T-helper 22 cell (primary cell): Measurements from ENCODE around the gene TRAF3IP1.
"Not testable (repeated sequence)": the region's sequence is repeated elsewhere in the genome, so short reads cannot be mapped to it uniquely, and the experiment has no call there.

Source experiments
- DNase-seq: peaks from one replicate; pipeline ENCODE4 v3.0.0-alpha.2; 2020; ENCODE audit warnings: low read depth

The TRAF3IP1 gene

DNA sequence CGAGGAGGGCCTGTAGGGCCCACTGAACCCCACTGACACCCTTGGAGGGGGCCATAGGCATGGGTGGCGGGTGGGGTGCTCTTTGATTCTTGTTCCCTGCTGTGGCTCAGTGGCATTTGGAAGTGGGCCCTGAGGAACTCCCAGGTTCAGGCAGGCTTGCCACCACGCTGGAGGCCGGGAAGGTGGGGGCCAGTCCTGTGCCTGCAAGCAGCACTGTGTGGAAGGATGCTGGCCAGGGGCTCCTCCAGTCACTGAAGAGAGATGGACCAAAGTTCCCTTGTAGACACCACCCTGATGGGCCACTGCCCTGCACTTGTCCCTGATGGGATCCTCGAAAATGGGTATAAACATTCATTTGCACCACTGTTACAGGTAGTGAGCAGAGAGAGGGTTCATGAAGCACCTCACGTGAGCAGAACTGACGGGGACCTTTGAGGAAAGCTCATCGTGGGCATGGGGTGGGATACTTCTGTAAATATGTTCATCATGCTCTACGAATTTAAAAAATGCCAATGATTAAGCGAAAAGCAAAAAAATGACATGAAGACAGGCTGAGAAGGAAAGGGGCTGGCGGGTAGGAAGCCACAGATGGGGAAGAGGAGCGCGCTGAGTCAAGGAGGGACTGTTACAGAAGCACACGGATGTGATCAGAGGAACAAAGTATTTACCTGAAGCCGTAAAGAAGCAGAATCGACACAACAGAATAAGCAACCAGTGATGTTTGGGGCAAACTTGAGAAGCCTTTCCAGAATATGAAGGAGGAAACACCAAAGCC, 61.2 kb downstream of the TRAF3IP1 start:
- no peak for DNase-seq

DNA sequence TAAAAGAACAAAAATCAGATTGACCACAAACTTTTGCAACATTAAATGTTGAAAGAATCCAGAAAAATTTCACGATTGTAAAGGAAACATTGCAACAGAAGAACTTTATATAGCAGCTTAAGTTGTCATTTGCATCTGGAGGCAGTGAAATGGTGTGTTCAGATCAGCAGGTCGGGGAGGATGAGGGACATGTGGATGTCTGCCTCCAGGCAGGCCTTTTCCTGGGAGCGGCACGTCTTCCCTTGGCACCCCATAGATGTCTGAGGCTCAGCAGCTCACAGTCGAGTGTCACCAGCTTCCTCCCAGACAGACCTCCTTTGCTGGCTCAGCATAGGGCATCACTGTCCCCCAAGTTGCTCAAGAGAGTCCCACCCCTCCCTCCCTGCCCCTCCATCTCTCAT, 62.1 kb downstream of the TRAF3IP1 start:
- DNase-seq, result no peak

DNA sequence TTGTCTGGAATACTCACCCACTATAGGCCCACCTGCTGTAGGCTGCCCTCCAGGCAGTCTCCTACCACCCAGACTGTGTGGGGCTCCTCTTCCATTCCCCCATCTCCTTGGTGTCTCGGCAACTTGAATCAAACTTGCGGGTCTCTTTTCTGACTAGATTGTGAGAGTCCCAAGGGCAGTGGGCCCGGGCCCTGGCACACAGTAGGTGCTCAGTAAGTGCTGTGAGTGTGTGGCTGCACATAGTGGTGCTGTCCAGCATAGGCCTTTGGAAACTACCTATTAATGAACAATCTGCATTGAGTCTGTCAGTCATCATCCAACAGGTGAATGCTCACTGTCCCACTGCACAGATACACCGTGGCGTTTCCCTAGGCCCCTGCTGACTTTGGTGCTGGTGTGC, 62.8 kb downstream of the TRAF3IP1 start:
- no peak for DNase-seq

DNA sequence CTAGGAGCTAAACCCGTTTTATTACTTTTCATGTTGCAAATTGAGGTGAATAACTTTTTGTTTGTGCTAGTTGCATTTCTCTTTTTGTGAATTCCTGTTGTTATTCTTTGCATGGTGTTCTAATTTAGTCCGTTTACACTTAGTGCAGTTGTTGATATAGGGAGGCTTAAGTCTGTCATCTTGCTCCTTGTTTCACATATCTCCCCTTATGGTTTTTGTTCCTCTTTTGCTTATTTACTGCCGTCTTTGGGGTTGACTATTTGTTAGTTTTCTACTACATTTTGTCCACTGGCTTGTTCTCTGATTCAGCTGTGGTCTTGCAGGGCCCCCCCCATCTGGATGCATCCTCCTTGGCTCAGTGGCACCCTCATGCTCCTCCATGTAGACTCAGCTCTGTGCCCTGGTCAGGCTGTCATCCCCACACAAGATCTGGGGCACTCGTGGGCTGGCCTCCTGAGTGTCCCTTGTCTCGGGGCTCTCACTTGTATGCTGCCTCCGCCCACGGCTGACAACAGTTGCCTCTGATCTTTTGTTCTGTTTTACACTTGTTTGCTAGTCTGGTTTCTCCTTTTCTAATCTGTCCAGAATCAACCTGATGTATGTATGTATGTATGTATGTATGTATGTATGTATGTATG, 63.5 kb downstream of the TRAF3IP1 start:
- DNase-seq, result no peak

DNA sequence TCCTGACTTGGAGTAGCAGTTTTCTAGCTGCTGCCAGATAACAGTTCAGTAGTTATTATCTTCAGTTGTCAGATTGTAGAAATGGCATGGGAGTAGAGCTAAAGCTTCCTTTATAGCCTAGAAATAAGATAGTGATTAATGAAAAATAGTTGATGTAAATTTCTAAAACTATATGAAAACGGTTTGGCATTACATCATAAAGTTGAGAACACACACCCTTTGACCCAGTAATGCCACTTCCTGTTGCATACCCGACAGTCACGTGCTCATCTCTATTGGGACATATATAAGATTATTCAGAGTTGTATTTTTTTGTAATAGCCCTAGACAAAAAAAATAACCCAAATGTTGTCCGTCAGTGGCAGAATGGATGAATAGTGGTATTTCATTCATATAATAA, 67.0 kb downstream of the TRAF3IP1 start:
- no peak for DNase-seq

DNA sequence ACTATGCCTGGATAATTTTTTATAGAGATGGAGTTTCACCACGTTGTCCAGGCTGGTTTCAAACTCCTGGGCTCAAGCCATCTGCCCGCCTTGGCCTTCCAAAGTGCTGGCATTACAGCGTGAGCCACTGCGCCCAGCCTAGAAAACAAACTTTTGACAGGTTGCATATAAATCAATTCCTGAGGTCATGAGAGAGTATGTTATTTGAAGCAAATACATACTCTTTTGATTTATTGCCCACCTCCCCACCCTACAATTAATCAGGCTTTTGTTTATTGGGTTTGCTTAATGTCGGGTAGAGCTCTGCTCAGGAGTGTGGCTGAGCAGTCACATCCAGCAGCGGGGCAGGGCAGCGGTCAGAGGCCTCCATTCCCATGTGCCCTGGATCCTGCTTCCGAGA, 68.5 kb downstream of the TRAF3IP1 start:
- no peak for DNase-seq

DNA sequence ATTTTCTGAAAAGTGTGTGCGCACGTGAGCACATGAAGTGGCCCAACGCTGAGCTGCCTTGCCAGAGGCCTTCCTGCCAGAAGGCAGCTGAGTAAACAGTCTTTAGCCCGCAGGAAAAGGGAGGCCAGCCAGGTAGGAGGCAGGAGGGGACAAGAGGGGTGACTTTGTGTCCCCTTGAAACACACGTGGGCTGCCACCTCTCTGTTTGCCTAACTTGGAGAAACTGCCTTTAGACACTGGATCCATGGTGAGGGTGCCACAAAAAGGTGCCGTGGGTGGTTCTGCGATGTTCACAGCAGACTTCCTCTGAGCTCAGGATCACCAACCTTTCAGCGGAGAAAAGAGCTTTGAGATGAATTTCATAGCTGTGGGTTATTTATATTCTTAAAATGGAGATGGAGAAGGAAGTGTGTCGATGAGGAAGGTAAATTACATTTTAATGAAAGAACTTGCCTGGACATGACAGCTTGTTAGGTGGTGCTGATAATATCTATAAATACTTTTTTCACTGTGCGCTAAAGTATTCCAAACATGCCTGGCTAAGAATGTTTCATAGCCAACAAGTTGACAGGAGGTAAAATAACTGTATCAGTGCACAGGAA, 69.8 kb downstream of the TRAF3IP1 start:
- no peak for DNase-seq

DNA sequence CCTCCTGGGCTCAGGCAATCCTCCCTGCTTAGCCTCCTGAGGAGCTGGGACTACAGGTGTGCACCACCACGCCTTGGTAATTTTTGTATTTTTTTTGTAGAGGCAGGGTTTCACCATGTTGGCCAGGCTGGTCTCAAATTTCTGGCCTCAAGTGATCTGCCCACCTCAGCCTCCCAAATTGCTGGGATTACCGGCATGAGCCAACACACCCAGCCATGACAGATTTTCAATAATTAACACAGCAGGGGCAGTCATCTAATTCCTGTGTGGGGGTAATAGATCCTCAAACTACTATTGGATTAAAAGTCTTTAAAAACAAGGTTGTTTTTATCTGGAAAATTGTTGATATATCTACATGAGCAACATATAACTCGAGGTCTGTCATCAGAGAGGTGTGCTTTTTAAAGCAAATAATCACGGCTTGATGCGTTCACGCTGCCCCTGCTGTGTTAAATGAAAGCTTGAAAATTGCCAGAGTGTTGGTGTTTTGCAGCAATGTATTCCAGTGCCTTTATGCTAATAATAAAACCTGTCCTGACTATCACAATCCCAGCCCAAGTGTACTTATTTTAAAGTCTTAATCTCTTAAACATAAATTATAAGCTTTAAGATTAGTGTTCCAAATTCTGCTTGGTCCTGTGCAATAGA, 70.8 kb downstream of the TRAF3IP1 start:
- no peak for DNase-seq

DNA sequence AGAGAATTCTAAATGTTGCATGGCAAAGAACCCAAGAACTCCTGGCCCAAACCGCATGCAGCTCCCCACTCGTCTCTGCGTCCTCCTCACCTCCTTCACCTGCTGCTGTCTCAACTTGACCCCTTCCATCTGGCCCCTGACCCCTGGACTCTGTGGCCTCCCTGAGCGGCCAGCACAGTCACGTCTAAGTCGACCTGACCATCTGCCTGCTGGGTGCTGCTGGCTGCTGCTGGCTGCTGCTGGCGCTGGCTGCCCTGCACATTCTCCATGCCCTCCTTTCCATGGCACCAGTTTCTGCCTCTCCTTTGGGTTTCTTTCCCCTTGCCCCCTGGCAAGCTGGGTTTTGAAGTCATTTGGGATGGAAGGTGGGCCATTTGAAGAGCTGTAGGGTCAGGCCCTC, 76.3 kb downstream of the TRAF3IP1 start:
- no peak for DNase-seq

DNA sequence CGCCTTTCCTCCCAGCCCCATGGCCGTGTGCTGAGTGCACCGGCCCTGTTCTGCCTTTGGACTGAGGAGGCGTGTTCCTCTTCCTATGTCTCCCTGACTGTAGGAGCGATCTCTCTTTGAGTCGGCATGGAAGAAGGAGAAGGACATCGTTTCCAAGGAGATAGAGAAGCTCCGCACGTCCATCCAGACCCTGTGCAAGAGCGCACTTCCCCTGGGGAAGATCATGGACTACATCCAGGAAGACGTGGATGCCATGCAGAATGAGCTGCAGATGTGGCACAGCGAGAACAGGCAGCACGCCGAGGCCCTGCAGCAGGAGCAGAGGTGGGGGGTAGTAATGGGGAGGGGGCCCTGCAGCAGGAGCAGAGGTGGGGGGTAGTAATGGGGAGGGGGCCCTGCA, 77.0 kb downstream of the TRAF3IP1 start:
- no peak for DNase-seq

DNA sequence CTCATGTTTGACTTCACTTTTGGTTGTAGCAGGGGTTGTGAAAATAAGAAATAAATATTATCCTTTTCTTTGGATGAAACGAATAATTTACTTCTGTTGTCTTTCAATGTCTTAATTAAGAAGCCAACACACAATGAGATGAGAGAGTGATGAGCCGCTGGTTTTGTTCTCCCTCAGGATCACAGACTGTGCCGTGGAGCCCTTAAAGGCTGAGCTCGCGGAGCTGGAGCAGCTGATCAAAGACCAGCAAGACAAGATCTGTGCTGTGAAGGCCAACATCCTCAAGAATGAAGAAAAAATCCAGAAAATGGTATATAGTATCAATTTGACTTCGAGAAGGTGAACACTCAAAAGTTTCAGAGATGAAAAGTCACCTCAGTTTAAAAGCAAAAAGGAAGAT, 78.3 kb downstream of the TRAF3IP1 start:
- no peak for DNase-seq

DNA sequence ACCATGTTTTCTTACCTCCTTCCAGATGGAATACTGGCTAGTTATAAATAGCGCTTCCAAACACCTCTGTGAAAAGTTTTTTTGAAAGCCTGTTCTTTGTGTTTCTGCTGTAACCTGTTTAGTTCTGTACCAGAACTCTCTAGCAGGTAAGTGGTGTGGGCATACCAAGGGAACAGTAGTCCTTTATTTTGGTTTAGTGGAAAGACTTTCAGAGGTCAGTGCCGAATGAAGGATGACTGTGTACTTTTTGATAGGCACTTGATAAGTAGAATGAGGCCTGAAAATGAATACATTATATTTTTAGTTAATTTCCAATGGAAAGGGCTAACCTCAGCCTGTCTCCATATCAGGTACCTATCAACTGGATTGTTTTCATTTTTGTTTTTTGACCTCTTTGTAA, 78.8 kb downstream of the TRAF3IP1 start:
- DNase-seq, result no peak

DNA sequence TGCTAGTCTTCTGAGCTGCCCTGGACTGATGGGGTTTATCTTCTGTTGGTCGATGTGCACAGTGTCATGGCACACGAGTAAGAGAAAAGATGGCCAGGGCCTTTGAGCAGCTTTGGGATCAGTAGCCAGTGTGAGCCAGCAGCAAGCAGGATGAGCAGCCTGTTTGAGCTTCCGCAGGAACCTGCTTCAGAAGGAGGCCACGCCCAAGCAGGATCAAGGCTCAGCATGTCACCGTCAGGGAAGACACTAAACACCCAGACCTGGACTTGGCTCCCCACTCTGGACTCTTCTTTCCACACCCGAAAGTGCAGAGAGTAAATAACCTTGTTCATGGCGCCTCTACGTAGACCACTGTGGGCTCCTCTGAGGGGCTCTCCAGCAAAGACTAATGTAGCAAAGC, 81.2 kb downstream of the TRAF3IP1 start:
- DNase-seq, result no peak

DNA sequence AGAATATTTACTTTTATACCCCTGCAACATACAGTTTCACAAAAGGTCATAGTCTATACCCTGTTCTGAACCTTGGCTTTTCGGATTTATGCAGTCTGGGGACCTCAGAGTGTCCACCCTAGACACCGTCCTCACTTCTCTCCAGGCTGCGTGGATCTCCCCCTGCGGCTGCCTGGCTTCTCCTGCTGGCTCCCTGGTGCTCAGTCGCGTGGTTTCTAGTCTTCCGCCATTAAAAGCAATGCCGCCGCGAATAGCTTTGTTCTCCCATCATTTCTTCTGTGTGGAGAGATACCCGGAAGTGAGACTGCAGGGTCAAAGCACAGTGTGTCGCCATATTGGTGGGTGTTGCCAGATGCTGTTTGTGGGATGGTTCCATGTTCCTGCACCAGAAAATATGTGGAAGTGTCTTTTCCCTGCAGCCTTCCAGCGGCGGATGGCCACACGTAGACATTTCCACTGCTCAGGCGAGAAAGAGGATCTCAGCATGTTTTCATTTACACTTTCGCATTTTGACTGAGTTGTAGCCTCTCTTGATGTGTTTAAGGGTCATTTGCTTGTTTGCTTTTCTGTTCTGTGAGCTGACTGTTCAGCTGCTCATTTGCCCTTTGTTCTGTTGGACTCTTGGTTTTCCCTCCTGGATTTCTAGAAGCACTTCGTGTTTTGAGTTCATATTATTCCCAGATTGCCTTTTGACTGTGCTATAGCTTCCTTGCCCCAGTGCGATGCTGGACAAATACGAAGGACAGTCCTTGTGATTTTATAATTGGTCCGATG, 83.5 kb downstream of the TRAF3IP1 start:
- DNase-seq, result no peak

DNA sequence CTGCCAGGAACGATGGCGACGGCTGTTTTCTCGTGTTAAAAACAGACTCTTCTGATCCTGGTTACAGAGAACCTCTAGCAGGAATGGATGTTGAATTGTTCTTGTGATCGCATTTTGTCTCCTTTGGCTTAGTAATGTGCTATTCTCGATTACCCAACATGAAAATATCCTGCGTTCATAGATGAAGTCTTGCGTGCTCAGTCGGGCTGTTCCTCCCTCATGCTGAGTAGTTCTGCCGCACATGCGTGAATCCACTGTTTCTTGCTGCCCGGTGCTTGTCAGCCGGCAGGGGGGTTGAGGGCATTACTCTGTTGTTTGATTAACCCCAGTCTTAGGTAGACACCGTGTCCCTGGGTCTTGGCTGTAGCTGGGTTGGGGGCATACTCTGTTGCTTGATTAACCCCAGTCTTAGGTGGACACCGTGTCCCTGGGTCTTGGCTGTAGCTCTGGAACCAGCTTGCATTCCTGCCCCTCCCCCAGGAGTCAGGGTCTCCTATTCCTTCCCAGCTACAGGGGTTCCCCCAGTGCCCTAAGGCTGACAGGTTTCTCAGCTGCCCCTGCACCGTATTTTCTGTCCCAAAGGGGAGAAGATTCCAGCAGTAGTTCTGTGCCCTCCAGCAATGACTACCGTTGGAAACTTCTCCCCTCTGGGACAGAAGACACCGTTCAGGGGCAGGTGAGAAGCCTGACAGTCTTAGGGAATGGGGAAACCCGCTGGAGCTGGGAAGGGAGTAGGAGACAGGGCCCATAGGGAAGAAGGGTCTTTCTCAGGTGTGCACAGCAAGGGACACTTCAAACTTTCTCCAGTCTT, 84.3 kb downstream of the TRAF3IP1 start:
- DNase-seq, result no peak

DNA sequence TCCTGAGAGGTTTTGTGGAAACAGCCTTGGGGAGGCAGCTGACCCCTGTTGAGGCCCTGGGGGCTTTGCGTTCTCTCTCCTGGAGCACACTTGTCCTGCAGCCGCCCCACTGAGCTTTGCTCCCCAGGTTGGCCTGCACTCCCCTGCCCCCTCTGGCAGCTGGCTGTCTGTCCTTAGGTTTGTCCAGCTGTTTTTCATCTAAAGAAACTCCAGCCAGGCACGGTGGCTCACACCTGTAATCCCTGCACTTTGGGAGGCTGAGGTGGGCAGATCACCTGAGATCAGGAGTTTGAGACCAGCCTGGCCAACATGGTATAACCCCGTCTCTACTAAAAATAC, 84.9 kb downstream of the TRAF3IP1 start:
- not testable (repeated sequence) for DNase-seq

DNA sequence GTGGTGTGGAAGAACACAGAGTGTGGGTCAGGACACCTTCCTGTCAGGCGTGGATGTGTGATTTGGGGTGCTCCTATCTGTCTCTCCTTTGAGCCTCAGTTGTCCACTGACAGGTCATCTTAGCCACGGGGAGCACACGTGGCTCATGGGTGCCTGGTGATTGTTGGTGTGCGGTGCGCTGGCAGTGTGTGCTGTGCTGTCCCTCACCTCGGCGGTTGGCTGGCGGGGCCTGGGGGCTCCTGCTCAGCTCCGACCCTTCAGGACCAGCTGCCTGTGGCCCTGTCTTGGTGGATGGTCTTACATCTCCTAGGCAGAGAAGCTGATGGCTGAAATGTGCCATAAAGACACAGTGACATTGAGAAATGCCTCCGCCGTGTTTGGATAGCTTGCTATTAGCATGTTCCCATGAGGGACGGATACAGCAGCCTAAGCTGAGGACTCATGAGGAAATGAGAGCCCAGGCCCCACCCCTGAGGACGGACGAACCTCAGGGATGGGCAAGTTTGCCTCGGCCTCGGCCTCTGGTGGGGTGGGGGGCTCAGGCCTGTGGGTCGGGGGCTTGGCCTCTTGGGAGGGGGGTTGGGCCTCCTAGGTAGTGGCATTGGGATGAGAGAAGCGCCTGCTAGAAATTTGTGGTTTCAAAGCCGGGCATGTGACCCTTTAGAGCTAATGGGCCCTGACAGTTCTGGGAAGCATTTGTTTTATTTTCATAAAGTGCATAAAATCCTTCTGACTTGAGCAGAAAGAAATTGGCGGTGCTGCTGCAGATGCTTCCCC, 86.1 kb downstream of the TRAF3IP1 start:
- no peak for DNase-seq

DNA sequence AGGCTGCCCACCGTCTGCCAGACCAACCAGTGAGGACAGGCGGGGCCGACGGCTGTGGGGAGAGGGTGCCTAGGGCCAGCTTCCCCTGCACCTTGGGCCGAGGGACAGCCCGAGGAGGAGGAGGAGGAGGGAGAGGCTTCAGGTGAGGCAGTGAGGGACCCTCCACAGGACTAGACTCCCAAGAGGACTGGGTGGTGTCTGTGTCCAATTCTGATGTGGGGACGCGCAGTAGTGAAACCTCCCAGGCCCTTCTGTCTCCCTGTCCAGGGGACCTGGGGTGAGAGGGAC, 86.6 kb downstream of the TRAF3IP1 start:
- no peak for DNase-seq

DNA sequence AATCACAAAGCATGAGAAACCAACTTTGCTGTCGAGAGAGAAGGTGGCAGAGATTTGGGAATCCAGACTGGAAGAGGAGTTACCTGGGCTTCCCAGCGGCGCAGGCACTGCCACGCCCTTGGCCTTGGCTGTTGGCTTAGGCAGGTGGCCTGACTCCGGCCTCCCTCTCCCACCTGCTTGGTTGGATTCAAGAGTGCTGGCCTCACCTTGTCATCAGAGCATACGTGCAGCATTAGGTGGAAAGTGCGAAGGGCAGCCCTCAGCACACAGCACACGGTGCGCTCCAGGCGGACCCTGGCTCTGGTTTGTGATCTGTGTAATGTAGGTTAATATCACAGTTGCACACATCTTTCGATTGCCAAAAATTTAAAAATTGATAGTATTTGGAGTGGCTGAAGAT, 87.2 kb downstream of the TRAF3IP1 start:
- no peak for DNase-seq

DNA sequence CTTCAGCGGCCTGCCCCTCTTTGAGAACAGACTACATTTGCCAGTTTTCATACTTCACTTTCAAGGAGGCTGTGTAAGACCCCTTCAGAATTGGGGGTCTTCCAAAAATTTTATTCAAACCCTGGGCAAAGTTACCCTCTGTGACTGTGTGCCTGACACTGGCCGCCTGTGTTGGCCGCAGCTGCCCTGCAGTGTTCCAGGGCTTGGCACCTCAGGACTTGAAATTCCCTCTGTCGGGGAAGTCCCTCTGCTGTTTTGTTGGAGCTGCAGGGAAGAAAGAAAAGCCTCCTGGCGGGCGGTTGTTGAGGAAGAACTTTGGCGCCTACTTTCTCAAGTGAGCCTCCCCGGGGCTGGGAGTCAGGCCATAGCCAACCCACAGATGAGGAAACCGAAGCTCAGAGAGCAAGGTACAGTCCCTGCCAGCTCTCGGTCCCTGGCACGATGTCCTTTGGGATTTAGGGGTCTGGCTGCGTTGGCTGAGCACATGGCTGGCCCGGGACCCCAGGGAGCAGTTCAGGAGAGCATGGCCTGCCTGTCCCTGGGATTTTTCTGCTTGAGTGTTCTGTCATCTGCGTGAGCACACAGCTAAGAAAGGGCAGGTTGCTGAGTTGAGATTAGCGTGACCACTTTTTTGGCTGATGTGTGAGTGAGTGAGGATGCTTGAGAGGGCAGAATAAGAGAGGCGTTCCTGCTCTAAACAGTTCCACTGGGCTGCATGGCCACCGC, 88.5 kb downstream of the TRAF3IP1 start:
- no peak for DNase-seq
